D721Med (cell line): ENCODE measurements around the gene MRPS18A.

ENCODE experiments used
- DNase-seq: peaks from one replicate; pipeline ENCODE4 v3.0.0; 2011; ENCODE audit warnings: low spot score; ENCODE audit not compliant: insufficient read length
- FAIRE-seq: peaks from 2 replicates; lab custom pipeline; 2011; peaks lifted over from hg19 to GRCh38; lab: Jason Lieb, UNC
- TF ChIP-seq, protein P1 (sequence below): IDR thresholded peaks from 2 replicates; pipeline ENCODE4 v1.5.1; 2012; ENCODE audit warnings: mild to moderate bottlenecking, control low read depth; ENCODE audit not compliant: insufficient read depth; ENCODE audit errors: missing control alignments

MRPS18A gene

DNA sequence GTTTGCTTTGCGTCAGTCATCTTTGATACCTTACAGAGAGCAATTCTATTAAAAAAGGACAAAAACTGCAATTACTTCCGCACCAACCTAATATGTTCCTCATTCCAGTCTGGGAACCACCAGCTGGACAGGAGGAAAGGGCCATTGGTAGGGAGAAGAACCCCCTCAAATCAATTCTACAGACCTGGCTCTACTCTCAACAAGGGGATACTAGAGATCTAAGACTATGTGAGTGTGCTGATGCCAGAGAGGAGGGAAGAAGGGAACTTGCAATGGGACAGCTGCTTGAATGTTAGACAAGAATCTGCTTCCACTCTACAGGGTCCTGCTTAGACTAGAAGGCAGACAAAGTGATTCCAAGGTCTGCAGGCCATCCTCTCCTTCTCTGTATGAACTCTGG, 13.3 kb downstream of the MRPS18A start:
- TF ChIP-seq, protein P1, sequence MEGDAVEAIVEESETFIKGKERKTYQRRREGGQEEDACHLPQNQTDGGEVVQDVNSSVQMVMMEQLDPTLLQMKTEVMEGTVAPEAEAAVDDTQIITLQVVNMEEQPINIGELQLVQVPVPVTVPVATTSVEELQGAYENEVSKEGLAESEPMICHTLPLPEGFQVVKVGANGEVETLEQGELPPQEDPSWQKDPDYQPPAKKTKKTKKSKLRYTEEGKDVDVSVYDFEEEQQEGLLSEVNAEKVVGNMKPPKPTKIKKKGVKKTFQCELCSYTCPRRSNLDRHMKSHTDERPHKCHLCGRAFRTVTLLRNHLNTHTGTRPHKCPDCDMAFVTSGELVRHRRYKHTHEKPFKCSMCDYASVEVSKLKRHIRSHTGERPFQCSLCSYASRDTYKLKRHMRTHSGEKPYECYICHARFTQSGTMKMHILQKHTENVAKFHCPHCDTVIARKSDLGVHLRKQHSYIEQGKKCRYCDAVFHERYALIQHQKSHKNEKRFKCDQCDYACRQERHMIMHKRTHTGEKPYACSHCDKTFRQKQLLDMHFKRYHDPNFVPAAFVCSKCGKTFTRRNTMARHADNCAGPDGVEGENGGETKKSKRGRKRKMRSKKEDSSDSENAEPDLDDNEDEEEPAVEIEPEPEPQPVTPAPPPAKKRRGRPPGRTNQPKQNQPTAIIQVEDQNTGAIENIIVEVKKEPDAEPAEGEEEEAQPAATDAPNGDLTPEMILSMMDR: no peak
- no peak for FAIRE-seq
- DNase-seq: no peak

GRCh38 chr6:43673444-43674084, 14.0 kb downstream of the MRPS18A start:
- TF ChIP-seq, protein P1: no peak
- DNase-seq: no peak
- no peak for FAIRE-seq

DNA sequence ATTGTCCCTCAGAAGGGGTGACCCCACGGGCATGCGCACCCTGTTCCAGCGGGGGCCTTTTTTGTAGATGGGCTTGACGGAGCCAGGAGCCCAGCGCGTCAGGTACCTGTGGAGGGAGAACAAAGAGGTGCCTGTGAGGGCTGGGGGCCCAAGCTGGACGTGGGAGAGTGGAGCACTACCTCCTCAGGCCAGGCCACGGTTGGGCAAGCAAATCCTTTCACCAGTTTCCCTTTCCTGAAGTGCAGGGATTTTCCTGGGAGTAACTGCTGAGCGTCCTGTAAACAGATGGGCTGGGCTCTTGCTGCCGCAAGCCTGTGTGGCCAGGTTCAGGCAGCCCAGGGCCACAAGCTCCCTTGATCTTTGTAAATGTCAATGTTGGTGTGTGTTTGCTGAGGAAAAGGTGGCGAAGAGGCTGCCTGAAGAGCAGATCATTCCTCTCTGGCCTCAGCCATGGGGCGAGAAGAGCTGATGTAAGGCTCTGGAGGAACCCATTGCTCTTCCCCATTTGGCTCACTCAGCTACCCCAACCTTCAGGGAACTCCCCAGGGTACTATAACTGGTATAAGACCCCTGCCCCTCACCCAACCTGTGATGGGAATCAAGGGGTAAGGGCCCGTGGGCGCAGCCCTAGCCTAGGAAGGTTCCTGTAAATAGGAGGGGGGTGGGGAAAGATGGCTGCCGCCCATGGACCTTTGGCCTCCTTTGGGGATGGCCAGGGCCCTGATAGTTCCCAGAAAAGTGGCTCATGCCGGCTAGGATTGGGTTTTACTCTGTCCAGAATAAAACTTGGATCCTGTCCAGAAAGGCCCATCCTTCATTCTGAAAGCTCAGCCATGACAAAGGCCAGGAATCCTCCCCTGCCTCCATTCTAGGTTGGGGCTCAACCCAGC, 15.5 kb downstream of the MRPS18A start:
- no peak for FAIRE-seq

GRCh38 chr6:43671011-43671800, 16.4 kb downstream of the MRPS18A start:
- FAIRE-seq: no peak
- TF ChIP-seq, protein P1: no peak
- no peak for DNase-seq

More for the DNA sequence above, 15.5 kb downstream of the MRPS18A start:
- no peak for DNase-seq
- TF ChIP-seq, protein P1: no peak

GRCh38 chr6:43670623-43670986, 17.0 kb downstream of the MRPS18A start:
- DNase-seq (no peak), FAIRE-seq (no peak)
- TF ChIP-seq, protein P1: no peak

GRCh38 chr6:43669922-43670622, 17.5 kb downstream of the MRPS18A start:
- DNase-seq (no peak), FAIRE-seq (no peak)

More at GRCh38 chr6:43669922-43670622, 17.5 kb downstream of the MRPS18A start:
- TF ChIP-seq, protein P1: no peak
